ENCODE measurements around the gene ZNF532. TPM values are rescaled to one million over a fixed set of nuclear protein-coding genes. Genes with fewer than 3 reads are reported as not detected.

ZNF532 gene
- total RNA-seq, 1 experiment from 2014 or later: 49.8 TPM

DNA sequence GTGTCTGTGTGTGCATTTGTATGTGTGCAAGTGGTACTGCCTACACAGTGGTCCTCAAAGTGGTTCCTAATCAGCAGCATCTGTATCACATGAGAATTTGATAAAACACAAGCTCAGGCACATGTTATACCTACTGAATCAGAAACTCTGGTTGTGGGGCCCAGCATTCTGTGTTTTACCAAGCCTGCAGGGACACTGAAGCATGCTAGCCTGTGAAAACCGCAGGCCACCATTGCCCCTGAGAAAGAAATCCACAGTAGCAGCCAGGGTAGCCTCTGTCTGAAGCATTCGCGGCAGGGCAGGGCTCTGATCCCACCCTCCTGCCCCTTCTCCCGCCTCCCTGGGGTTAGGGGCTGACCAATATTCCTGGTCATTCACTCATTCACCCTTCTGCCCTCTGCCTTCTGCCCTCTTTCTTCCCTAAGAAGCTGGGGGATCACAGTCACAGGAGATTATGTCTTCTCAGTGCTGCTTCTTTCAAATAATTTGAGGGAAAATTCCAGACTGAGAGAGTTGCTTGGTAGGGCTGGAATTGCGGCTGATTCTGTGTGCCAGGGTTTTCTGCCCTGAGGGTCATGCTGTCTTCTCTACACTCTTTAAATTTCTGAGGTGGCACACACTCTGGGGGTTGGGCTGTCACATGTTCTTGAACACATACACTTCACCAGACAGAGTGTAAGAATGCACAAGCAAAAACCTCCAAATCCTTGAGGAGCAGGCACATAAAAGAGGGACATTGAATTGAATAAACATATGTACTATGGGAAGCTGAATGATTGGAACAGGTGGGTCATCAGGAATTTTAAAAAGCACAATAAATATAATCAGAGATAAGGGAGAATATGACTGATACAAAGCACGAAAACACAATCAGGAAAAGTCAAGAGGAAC is 148.4 kb downstream of the ZNF532 start:
- BruUV-seq (replicated peaks): no TSS peak
- DNase-seq (ENCODE audit: low read depth, low spot score) (no peak), ATAC-seq (peak; percentile 80)
- H3K27ac ChIP-seq (ENCODE audit: low read length): peak overlapping the region; percentile 48
- H3K4me1 ChIP-seq (ENCODE audit: control insufficient read depth, insufficient read depth, low read length): peaks cover 4% of the 10 kb centered on the region; the same call in 1 of the 2 replicates
- CTCF ChIA-PET: no interaction called here
- intact Hi-C loops (cut with micrococcal nuclease; ENCODE audit: unreplicated experiment): no loop called here
- in situ Hi-C loops (cut with HindIII; ENCODE audit: low pct_unique_long_range_greater_than_20kb, low sequenced_read_pairs): no loop called here
- POLR2A ChIA-PET: no interaction called here
- TF ChIP-seq SIN3A (IDR thresholded peaks at IDR 0.05; ENCODE audit: borderline replicate concordance, insufficient read depth, low read depth, low read length): no peak
- TF ChIP-seq, protein P1, sequence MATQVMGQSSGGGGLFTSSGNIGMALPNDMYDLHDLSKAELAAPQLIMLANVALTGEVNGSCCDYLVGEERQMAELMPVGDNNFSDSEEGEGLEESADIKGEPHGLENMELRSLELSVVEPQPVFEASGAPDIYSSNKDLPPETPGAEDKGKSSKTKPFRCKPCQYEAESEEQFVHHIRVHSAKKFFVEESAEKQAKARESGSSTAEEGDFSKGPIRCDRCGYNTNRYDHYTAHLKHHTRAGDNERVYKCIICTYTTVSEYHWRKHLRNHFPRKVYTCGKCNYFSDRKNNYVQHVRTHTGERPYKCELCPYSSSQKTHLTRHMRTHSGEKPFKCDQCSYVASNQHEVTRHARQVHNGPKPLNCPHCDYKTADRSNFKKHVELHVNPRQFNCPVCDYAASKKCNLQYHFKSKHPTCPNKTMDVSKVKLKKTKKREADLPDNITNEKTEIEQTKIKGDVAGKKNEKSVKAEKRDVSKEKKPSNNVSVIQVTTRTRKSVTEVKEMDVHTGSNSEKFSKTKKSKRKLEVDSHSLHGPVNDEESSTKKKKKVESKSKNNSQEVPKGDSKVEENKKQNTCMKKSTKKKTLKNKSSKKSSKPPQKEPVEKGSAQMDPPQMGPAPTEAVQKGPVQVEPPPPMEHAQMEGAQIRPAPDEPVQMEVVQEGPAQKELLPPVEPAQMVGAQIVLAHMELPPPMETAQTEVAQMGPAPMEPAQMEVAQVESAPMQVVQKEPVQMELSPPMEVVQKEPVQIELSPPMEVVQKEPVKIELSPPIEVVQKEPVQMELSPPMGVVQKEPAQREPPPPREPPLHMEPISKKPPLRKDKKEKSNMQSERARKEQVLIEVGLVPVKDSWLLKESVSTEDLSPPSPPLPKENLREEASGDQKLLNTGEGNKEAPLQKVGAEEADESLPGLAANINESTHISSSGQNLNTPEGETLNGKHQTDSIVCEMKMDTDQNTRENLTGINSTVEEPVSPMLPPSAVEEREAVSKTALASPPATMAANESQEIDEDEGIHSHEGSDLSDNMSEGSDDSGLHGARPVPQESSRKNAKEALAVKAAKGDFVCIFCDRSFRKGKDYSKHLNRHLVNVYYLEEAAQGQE (IDR thresholded peaks at IDR 0.05; ENCODE audit: insufficient read depth in 1 of 2, low read depth in 2 of 2, low read length in 1 of 2): no peak
- no peak for TF ChIP-seq POLR2AphosphoS5 (IDR thresholded peaks at IDR 0.05; ENCODE audit: low read depth, low read length)
- TF ChIP-seq TCF7L2 (IDR thresholded peaks at IDR 0.05; ENCODE audit: low read depth, low read length): peak; percentile 61; the same call in 1 of the 2 replicates
- TF ChIP-seq, protein P2, sequence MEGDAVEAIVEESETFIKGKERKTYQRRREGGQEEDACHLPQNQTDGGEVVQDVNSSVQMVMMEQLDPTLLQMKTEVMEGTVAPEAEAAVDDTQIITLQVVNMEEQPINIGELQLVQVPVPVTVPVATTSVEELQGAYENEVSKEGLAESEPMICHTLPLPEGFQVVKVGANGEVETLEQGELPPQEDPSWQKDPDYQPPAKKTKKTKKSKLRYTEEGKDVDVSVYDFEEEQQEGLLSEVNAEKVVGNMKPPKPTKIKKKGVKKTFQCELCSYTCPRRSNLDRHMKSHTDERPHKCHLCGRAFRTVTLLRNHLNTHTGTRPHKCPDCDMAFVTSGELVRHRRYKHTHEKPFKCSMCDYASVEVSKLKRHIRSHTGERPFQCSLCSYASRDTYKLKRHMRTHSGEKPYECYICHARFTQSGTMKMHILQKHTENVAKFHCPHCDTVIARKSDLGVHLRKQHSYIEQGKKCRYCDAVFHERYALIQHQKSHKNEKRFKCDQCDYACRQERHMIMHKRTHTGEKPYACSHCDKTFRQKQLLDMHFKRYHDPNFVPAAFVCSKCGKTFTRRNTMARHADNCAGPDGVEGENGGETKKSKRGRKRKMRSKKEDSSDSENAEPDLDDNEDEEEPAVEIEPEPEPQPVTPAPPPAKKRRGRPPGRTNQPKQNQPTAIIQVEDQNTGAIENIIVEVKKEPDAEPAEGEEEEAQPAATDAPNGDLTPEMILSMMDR (IDR thresholded peaks at IDR 0.05): no peak
- no peaks in the 10 kb centered on the region for H3K27me3 ChIP-seq (ENCODE audit: control insufficient read depth, insufficient read depth, low read length)
- no peaks in the 10 kb centered on the region for H3K36me3 ChIP-seq (ENCODE audit: control insufficient read depth, insufficient read depth, low read length)
- 0 out of 2 replicates have a peak, but pooled peaks cover 8% of the 10 kb centered on the region for H3K9me3 ChIP-seq (ENCODE audit: control insufficient read depth, insufficient read depth, low read depth, low read length)
- H3K4me3 ChIP-seq (ENCODE audit: low read depth in 2 of 2, low read length in 2 of 2): no peak overlapping the region

- ATAC-seq (no peak), DNase-seq (ENCODE audit: low read depth, low spot score) (no peak)
- POLR2A ChIA-PET: no interaction called here
- Histone ChIP-seq H3K9me3 (ENCODE audit: control insufficient read depth, insufficient read depth, low read depth, low read length) (peaks cover 10% of the 10 kb centered on the region; the same call in 1 of the 2 replicates), H3K27me3 (ENCODE audit: control insufficient read depth, insufficient read depth, low read length) (no peaks in the 10 kb centered on the region), H3K4me3 (ENCODE audit: low read depth in 2 of 2, low read length in 2 of 2) (no peak overlapping the region), H3K27ac (ENCODE audit: low read length) (peak overlapping the region; percentile 48), H3K36me3 (ENCODE audit: control insufficient read depth, insufficient read depth, low read length) (no peaks in the 10 kb centered on the region), H3K4me1 (ENCODE audit: control insufficient read depth, insufficient read depth, low read length) (peaks cover 4% of the 10 kb centered on the region; the same call in 1 of the 2 replicates)
- no TSS peak for BruUV-seq (replicated peaks)
- TF ChIP-seq, protein P2 (IDR thresholded peaks at IDR 0.05): no peak
- TF ChIP-seq POLR2AphosphoS5 (IDR thresholded peaks at IDR 0.05; ENCODE audit: low read depth, low read length): no peak
- 0 out of 2 replicates have a peak, but pooled peaks have one; percentile 47 for TF ChIP-seq TCF7L2 (IDR thresholded peaks at IDR 0.05; ENCODE audit: low read depth, low read length)
- no peak for TF ChIP-seq SIN3A (IDR thresholded peaks at IDR 0.05; ENCODE audit: borderline replicate concordance, insufficient read depth, low read depth, low read length)
- TF ChIP-seq, protein P1 (IDR thresholded peaks at IDR 0.05; ENCODE audit: insufficient read depth in 1 of 2, low read depth in 2 of 2, low read length in 1 of 2): no peak
- intact Hi-C loops (cut with micrococcal nuclease; ENCODE audit: unreplicated experiment): no loop called here
- in situ Hi-C loops (cut with HindIII; ENCODE audit: low pct_unique_long_range_greater_than_20kb, low sequenced_read_pairs): no loop called here
- CTCF ChIA-PET: no interaction called here
Observed at GRCh38 chr18:59013744-59014143, 149.1 kb downstream of the ZNF532 start.
